Thyroid gland (tissue), 4 donors: ENCODE results near the gene NUP93.

Source experiments
- POLR2A ChIP-seq, 2 donors: fragments of 450-650 bp; IDR thresholded peaks; one replicate each; pipeline ENCODE4 v1.6.1; 2017; ENCODE audit warnings: antibody characterized with exemption in 2 of 2, mild to moderate bottlenecking in 2 of 2, moderate library complexity in 1 of 2
- TF ChIP-seq, protein P1 (sequence below), 6 experiments: fragments of 200-600 bp in 3 of 6; fragments of 450-650 bp in 3 of 6; sonication (generic) in 3 of 6; IDR thresholded peaks; one replicate each; pipeline ENCODE4 v1.5.1; 2016 to 2019; ENCODE audit warnings: antibody characterized with exemption in 6 of 6, mild to moderate bottlenecking in 2 of 6, inconsistent platforms in 1 of 6, moderate library complexity in 1 of 6

DNA sequence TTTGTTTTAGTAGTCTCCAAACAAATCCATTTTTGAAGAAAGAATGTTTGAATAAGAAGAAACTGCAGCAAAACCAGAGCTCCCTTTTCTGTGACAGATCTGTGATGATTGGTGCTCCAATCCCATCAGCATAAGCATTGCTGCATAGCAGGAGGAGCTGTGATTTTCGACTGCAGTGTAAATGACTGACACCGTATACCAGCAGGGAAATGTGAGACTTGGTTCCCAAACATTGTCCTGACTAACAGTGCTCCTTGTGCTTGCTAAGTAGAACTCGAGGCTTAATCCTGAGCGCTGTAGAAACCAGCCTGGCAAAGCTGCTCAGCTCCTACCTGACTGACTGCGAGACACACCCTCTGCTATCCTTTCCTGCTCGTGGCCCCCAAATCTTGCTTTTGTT lies 57.2 kb downstream of the NUP93 start:
- TF ChIP-seq, protein P1, sequence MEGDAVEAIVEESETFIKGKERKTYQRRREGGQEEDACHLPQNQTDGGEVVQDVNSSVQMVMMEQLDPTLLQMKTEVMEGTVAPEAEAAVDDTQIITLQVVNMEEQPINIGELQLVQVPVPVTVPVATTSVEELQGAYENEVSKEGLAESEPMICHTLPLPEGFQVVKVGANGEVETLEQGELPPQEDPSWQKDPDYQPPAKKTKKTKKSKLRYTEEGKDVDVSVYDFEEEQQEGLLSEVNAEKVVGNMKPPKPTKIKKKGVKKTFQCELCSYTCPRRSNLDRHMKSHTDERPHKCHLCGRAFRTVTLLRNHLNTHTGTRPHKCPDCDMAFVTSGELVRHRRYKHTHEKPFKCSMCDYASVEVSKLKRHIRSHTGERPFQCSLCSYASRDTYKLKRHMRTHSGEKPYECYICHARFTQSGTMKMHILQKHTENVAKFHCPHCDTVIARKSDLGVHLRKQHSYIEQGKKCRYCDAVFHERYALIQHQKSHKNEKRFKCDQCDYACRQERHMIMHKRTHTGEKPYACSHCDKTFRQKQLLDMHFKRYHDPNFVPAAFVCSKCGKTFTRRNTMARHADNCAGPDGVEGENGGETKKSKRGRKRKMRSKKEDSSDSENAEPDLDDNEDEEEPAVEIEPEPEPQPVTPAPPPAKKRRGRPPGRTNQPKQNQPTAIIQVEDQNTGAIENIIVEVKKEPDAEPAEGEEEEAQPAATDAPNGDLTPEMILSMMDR (IDR thresholded peaks at IDR 0.05): no peak
- no peak for TF ChIP-seq POLR2A (IDR thresholded peaks at IDR 0.05)
